Measurements from ENCODE around the gene KRT28. TPM values are rescaled to one million over a fixed set of nuclear protein-coding genes. Genes with fewer than 3 reads are reported as not detected.

KRT28 gene
- polyA plus RNA-seq, 1 donor (not counting 4 experiments of a cell fraction or from before 2014, with no cell fraction given) = not detected

DNA sequence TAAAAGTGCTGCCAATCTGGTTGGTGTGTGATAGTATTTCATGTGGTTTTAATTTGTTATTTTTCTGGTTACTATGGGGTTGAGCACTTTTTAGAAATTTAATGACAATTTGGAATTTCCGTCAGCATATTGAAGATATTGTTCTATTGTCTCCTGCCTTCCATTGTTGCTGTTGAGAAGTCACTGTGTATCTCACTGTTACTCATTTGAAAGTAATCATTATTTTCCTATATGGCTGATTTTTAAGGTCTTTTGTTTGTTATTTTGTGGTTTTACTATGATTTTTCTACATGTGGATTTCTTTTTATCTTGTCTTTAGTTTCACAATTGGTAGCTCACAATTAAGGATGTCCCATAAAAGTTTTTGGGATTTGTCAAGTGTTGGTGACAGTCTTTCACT lies 36.0 kb downstream of the KRT28 start:
- DNase-seq (ENCODE audit: low read depth, low spot score) = no peak
- H3K27ac ChIP-seq (ENCODE audit: control insufficient read depth, insufficient read depth, low read length) = no peak overlapping the region
- no peak for FAIRE-seq
- H3K4me3 ChIP-seq (ENCODE audit: control insufficient read depth in 2 of 3, extremely low read depth in 1 of 3, insufficient read depth in 2 of 3, low read depth in 1 of 3, low read length in 3 of 3) = no peak overlapping the region
- H3K9me1 ChIP-seq (ENCODE audit: control insufficient read depth, extremely low read depth, insufficient read depth, low read length) = no peaks in the 10 kb centered on the region
- H2AFZ ChIP-seq (ENCODE audit: control insufficient read depth, low read length) = no peak overlapping the region
- H3K9ac ChIP-seq (ENCODE audit: control insufficient read depth, extremely low read depth, insufficient read depth, low read length) = no peak overlapping the region
- dilution Hi-C loops (cut with MboI; ENCODE audit: extremely low pct_ligation_motif_present, low sequenced_read_pairs) = no loop called here
- no peaks in the 10 kb centered on the region for H3K79me2 ChIP-seq (ENCODE audit: control insufficient read depth, insufficient read depth, low read length)
- no peak overlapping the region for H3K4me2 ChIP-seq (ENCODE audit: control insufficient read depth, extremely low read depth, insufficient read depth, low read depth, low read length)
- peaks cover 2% of the 10 kb centered on the region for H3K9me3 ChIP-seq (ENCODE audit: control insufficient read depth, low read depth, low read length)
- no peaks in the 10 kb centered on the region for H4K20me1 ChIP-seq (ENCODE audit: control insufficient read depth, extremely low read depth, insufficient read depth, low read length)
- TF ChIP-seq, protein P1, sequence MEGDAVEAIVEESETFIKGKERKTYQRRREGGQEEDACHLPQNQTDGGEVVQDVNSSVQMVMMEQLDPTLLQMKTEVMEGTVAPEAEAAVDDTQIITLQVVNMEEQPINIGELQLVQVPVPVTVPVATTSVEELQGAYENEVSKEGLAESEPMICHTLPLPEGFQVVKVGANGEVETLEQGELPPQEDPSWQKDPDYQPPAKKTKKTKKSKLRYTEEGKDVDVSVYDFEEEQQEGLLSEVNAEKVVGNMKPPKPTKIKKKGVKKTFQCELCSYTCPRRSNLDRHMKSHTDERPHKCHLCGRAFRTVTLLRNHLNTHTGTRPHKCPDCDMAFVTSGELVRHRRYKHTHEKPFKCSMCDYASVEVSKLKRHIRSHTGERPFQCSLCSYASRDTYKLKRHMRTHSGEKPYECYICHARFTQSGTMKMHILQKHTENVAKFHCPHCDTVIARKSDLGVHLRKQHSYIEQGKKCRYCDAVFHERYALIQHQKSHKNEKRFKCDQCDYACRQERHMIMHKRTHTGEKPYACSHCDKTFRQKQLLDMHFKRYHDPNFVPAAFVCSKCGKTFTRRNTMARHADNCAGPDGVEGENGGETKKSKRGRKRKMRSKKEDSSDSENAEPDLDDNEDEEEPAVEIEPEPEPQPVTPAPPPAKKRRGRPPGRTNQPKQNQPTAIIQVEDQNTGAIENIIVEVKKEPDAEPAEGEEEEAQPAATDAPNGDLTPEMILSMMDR (optimal IDR thresholded peaks at IDR 0.05 in 1 of 3, IDR thresholded peaks at IDR 0.05 in 1 of 3, conservative IDR thresholded peaks at IDR 0.05 in 1 of 3; ENCODE audit: extremely low read depth in 1 of 3, insufficient read depth in 2 of 3, low read length in 3 of 3) = no peak
- no peak for TF ChIP-seq EZH2 (IDR thresholded peaks at IDR 0.05; ENCODE audit: low read length)
- H3K4me1 ChIP-seq (ENCODE audit: control insufficient read depth, extremely low read depth, insufficient read depth, low read length) = no peaks in the 10 kb centered on the region
- H3K27me3 ChIP-seq (ENCODE audit: control insufficient read depth, extremely low read depth, insufficient read depth, low read length) = no peaks in the 10 kb centered on the region
- H3K36me3 ChIP-seq (ENCODE audit: control insufficient read depth in 2 of 2, extremely low read depth in 1 of 2, insufficient read depth in 2 of 2, low read length in 2 of 2) = no peaks in the 10 kb centered on the region

DNA sequence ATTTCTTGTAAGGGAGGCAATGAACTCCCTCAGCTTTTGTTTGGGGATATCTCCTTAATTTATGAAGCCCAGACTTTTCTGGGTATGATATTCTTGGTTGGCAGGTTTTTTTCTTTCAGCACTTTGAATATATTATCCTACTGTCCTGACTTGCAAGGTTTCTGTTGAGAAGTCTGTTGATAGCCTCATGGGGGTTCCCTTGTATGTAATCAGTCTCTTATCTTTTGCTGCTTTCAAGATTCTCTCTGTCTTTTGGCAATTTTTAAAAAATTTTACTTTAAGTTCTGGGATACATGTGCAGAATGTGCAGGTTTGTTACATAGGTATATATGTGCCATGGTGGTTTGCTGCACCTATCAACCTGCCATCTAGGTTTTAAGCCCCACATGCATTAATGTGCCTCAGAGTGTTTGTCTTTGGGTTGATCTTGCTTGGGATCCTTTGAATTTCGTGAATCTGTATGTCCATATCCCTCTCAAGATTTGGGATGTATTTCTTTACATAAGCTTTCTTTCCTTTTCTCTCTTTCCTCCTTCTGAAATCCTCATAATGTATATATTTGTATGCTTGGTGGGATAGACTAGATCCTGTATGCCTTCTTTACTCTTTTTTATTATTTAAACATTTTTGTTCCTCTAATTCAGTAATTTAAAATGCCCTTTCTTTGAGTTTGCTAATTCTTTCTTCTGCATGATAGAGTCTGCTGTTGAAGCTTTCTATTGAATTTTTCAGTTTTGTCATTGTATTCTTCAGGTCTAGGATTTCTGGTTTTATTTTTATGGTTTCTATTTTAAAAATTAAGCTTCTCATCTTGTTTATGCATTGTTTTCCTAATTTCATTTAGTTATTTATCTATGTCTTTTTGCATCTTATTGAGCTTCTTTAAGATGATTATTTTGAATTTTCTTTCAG lies 39.4 kb downstream of the KRT28 start:
- H3K79me2 ChIP-seq (ENCODE audit: control insufficient read depth, insufficient read depth, low read length) = no peaks in the 10 kb centered on the region
- DNase-seq (ENCODE audit: low read depth, low spot score) = no peak
- dilution Hi-C loops (cut with MboI; ENCODE audit: extremely low pct_ligation_motif_present, low sequenced_read_pairs) = no loop called here
- no peak overlapping the region for H3K9ac ChIP-seq (ENCODE audit: control insufficient read depth, extremely low read depth, insufficient read depth, low read length)
- H3K4me2 ChIP-seq (ENCODE audit: control insufficient read depth, extremely low read depth, insufficient read depth, low read depth, low read length) = no peak overlapping the region
- no peaks in the 10 kb centered on the region for H3K4me1 ChIP-seq (ENCODE audit: control insufficient read depth, extremely low read depth, insufficient read depth, low read length)
- H3K9me3 ChIP-seq (ENCODE audit: control insufficient read depth, low read depth, low read length) = peaks cover 2% of the 10 kb centered on the region
- H3K27me3 ChIP-seq (ENCODE audit: control insufficient read depth, extremely low read depth, insufficient read depth, low read length) = no peaks in the 10 kb centered on the region
- H3K4me3 ChIP-seq (ENCODE audit: control insufficient read depth in 2 of 3, extremely low read depth in 1 of 3, insufficient read depth in 2 of 3, low read depth in 1 of 3, low read length in 3 of 3) = no peak overlapping the region
- TF ChIP-seq, protein P1 (optimal IDR thresholded peaks at IDR 0.05 in 1 of 3, IDR thresholded peaks at IDR 0.05 in 1 of 3, conservative IDR thresholded peaks at IDR 0.05 in 1 of 3; ENCODE audit: extremely low read depth in 1 of 3, insufficient read depth in 2 of 3, low read length in 3 of 3) = no peak
- TF ChIP-seq EZH2 (IDR thresholded peaks at IDR 0.05; ENCODE audit: low read length) = no peak
- no peaks in the 10 kb centered on the region for H3K36me3 ChIP-seq (ENCODE audit: control insufficient read depth in 2 of 2, extremely low read depth in 1 of 2, insufficient read depth in 2 of 2, low read length in 2 of 2)
- H3K9me1 ChIP-seq (ENCODE audit: control insufficient read depth, extremely low read depth, insufficient read depth, low read length) = no peaks in the 10 kb centered on the region
- no peak overlapping the region for H3K27ac ChIP-seq (ENCODE audit: control insufficient read depth, insufficient read depth, low read length)
- no peak overlapping the region for H2AFZ ChIP-seq (ENCODE audit: control insufficient read depth, low read length)
- H4K20me1 ChIP-seq (ENCODE audit: control insufficient read depth, extremely low read depth, insufficient read depth, low read length) = no peaks in the 10 kb centered on the region
- no peak for FAIRE-seq

All from keratinocyte (primary cell).